HCEC 1CT (cell line): ENCODE data around the gene TMEM267.
"Not testable (repeated sequence)": the region's sequence is repeated elsewhere in the genome, so short reads cannot be mapped to it uniquely, and the experiment has no call there.

Source experiments
- DNase-seq: peaks from one replicate; pipeline ENCODE4 v3.0.0-alpha.2; 2017

Gene TMEM267, protein sequence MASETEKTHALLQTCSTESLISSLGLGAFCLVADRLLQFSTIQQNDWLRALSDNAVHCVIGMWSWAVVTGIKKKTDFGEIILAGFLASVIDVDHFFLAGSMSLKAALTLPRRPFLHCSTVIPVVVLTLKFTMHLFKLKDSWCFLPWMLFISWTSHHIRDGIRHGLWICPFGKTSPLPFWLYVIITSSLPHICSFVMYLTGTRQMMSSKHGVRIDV

DNA sequence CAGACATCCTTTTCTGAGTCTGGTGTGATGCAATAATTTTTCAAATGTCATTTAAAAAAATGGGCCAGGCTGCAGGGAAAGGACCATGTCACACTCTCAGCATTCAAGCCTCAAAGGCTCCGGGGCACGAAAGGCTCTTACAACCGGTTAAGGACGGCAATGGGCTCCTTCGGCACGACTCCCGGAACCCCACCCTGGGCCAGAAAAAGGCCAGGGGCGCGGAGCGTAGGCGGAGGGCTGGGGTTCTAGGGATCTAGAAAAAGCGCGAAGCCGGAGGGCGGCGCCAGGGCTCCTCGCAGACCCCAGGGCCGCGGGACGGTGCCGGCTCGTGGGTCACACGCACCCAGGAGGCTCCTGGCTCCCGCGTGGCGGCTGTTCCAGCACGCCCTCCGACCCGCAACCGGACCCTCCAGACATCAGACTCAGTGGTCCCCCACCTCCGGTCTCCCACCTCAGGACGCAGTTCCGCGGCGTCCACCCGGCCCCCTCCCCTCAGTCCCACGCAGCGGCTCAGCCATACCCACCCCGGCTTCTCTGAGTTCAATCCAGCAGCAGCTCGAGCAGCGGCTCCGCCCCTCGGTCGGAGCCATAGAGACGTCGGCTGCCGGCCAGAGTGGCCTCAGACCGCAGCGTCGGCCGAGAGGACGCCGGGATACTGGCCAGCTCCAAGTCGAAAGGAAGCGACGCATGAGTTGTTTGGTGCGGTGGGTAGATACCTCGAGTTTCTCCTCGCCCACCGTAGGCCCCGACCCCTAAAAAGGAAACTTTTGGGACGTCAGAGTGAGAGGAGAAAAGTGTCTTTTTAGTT lies at the start of gene TMEM267:
Gene TMEM267 (minus strand): TSS at position 568 of the 808 bp plus-strand sequence. CDS start 29,896 bp downstream, outside the sequence.
- DNase-seq, result peak; percentile 93

DNA sequence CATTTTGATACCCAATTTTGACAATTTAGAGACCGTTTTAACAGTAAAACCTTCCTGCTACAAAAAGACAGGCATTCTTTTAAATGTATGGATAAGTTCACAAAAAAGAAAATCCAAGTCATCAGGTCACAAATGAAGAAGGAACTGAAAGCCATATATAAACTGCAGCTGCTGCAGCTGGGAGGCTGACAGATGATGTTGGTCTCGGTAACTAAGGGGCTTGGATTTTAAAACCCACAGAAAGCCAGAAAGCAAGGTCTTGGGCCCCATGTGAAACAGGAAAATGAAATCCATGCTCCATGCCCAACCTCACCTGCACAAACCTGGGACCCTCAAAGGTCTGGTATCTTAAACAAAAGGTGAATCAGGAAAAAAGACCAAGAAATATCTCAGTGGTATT lies 47.0 kb upstream of the TMEM267 start:
- no peak for DNase-seq

DNA sequence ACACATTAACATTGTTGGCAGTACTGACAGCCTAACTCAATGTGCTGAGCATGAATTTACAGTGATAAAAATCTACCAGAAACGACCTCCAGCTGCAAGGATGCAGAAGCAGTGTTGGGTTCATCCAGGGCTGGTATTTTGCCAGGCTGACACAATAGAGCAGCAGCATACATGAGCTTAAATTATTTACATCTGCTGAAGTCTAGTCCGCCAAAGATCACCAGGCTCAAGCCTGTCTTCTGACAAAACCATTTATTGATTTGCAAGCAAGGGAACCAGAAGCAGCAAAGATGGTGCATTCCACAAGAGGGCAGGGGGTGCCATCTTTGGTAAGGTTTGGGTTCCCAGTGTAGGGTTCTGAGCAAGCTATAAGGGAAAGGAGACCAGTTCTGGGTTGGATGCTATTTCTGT lies 40.0 kb upstream of the TMEM267 start:
- no peak for DNase-seq

DNA sequence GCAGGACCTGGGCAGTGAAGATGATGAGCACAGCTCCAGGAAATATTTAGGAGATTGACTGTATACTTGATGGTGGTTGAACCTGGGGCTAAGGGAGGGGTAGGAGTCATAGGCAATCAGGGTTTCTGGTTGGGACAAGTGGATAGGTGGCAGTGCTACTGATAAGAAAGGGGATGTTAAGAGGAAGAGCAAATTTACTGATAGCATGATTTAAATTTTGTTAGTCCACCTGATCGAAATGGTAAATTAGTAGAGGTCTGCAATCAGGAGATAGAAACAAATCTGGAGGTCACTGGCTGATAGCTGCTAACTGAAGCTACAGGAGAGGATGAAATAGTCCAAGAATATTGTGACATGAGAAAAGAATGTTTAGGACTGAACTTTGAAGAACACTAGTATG lies 37.0 kb upstream of the TMEM267 start:
- DNase-seq, result no peak

DNA sequence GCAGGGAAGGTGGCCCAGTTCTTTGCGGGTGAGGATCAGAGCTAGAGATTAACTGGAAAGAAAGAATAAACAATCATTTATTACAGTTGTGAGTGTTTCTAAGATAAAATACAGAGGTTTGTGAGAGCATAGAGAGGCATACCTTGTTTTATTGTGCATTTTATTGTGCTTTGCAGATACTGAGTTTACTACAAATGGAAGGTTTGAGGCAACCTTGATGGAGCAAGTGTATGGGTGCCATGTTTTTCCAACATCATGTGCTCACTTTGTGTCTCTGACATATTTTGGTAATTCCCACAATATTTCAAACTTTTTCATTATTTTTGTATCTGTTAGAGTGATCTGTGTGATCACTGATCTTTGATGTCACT lies 32.0 kb upstream of the TMEM267 start:
- no peak for DNase-seq

DNA sequence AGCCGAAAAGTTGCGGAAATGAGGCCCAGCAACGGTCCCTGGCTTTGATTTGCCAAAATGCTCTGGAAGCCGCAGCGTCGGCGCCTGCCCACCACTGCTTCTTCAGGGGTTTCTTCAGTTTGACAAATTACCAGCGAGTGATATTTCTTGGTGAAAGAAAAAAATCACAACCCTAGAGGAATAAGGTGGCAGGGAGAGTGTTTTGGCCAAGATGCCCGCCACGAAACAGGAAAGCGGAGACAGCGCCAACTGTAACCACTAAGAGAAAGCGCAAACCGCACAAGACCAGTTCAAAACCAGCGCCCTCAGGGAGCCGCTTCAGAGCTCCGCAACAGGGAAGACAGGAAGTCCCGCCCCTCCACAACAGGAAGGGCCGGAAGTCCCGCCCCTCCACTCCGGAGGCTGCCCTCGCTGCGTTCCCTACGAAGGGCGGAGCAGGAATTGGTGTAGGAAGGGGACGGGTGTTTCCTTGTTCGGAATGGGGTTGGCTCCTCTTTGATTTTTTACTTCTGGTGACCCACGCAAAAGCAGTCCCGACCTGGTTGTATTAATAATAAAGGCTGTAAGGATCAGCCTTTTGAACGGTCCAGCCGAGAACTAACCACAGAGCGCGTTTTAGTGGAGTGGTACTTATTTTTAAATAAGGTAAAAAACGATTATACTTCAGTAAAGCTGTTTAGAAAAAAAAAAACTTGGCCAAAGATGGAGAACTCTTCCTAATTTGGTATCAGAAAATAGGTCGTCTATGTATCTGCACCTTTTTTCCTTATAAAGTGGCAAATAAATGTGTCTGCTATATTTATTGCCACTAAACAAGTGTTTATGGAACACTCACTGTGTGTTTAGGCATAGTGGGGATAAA lies 31.4 kb upstream of the TMEM267 start, which contains the start of gene C5orf34:
Gene C5orf34 (minus strand): TSS at position 333 of the 862 bp plus-strand sequence. CDS start 5,809 bp downstream, outside the sequence.
- peak; percentile 94 for DNase-seq

DNA sequence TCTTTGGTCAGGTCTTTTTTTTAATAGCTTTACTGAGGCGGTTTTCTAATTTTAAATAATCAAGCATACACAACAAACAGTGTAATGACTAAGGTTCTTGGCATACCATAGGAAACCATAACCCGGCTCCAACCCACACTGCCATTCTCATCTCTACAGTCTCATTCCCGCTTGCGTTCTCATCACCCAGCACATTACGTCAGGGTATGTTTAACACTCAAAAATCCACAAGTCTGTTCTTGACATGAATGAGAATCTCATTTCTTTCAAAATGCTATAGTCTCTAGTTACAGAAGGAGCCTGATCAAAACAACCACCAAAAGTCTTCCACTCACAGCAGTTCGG lies 30.8 kb upstream of the TMEM267 start:
- peak; percentile 76 for DNase-seq

DNA sequence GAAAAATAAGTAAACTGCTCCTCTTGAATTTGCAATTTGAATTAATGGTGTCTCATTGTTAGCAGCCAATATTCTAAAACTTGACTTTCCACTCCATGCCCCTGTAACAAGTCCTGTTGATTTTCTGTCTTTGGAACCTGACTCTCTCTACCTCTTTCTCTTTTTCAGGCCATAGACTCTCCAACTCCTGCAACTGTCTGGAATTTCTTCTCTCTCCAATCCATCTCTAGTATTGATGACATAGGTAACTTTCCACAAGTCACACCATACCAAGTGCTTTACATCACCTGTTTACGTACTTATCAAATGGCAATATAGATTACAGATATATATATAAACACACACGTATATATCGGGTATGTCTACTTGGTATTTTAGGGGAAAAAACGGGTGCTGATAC lies 30.4 kb upstream of the TMEM267 start:
- no peak for DNase-seq

DNA sequence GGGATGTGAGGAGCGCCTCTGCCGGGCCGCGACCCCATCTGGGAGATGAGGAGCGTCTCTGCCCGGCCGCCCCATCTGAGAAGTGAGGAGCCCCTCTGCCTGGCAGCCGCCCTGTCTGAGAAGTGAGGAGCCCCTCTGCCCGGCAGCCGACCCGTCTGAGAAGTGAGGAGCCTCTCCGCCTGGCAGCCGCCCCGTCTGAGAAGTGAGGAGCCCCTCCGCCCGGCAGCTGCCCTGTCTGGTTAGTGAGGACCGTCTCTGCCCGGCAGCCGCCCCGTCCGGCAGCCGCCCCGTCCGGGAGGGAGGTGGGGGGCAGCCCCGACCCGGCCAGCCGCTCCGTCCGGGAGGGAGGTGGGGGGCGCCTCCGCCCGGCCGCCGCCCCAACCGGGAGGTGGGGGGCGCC lies 27.4 kb upstream of the TMEM267 start:
- DNase-seq, result not testable (repeated sequence)

DNA sequence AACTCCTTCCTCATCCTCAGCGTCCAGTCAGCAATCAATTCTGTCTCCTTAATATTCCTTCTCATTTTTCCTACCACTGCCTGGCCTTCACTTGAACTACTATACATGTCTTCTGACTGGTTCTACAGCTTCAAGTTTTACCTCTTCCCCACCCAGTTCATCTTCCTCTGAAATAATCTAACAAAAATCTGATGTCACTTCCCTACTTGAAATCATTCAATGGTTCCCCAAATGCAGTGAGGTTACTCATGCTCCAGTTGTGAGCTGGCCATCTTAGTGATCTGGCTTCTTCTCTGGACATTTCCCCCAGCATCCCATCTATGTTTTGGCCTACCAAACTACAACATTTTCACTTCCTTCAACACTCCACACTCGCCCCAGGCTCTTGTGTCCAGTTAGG lies 14.9 kb upstream of the TMEM267 start:
- no peak for DNase-seq

DNA sequence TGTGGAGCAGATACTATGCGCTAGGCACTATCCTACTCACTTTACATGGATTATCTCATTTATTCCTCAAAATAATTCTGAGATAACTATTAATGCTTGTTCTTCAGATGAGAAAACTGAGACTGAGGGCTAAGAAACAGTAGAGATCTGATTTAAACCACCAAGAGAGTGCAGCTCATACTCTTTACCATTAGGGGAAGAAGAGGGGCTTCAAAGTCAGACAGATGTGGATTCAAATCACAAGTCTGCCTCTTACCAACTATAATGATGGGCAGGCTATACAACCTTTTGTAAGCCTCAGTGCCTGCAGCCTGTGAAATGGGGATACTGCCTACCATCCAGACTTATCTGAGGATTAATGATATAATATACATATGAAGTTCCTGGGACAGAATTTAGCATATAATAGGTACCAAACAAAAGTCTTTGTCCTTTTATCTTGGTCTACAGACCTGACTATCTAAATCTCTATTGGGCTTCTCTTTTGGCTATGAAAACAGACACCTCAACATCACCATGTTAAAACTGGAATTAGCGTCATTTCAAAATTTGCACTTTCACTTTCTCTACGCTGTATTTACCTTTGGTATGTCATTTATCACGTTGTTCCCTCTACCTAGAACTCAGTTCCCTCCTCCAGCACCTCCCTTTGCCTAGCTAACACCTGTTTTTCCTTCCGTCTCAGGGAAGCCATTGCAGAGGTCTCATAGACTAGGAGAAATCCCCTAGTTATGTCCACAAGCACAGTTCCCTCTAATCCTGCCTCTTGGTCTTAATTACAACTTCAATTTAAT lies 13.8 kb upstream of the TMEM267 start:
- DNase-seq, result no peak

DNA sequence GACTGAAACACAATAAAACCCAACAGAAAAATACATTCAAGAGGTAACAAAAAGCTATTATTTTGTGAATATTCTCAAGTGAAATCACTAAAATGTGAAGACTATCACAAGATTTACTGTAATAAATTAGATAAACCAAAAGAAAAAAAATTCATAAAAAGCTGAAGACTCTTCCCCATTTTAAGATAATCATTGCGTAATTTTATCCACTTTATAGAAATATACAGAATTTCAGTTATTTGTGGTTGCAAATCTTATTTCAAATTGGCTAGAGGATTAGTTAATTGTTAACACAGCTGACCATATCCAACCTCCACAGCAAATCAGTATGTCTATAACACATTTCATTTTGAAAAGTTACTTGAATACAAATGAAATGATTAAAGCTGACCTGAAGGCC lies 7.7 kb upstream of the TMEM267 start:
- no peak for DNase-seq

DNA sequence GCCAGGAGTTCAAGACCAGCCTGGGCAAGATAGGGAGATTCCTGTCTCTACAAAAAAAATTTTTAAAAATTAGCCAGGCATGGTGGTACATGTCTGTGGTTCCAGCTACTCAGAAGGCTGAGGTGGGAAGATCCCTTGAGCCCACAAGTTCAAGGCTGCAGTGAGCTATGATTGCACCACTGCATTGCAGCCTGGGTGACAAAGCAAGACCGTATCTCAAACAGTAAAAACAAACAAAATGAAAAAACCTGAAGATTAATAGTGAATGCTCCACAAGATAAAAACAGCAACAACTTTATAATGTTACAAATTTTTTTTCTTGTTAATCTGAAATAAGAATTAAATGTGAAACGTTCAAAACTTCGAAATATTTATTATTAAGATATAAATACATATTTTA lies 2.7 kb upstream of the TMEM267 start:
- no peak for DNase-seq

DNA sequence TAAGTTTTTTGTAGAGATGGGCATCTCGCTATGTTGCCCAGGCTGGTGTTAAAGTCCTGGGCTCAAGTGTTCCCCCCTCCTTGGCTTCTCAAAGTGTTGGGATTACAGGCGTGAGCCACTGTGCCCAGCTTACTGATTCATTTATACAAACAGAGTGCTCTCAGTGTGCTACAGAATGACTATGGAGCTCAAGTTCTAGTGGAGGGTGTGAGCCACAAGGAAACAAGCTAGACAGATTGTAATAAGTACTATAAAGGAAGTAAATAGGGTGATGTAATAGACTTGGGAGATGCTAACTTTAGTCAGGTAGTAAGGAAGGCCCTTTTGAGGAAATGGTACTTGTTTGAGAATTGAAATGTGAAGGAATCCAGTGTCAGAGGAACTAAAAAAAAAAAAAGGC lies 1.7 kb upstream of the TMEM267 start:
- DNase-seq, result no peak

DNA sequence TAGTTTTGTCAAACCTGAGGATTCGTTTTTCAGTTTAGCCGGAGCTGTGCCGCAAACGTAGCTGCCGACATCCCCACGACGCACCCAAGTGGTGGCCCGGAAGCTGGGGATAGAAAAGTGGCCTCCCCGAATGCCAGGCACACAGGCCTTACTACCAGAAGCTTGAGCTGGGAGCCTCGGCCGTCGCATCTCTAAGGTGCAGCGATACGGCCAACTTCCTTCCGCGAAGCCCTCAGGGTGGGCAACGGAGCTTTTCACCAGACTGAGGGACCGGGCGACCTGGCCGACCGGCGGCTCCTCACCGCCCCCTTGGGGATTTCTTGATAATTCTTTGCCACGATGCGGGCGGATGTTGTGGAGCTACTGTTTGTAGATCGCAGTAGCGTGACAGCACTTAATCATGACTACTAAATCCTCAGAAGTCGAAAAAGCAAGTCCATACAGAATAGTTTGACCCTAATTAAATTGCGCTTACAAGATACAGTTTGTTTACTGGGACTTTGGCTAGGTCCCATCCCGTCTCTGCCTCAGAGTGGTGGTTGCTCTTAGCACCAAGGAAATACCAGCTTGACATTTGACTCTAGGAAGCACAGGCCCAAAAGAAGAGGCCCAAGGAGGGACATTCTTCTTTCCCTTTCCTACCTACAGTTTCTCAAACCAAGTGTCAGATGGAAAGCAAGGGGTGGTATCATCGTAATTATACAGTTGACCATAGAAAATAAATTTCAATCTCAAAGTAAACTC lies 613 bp upstream of the TMEM267 start:
- DNase-seq, result peak; percentile 79

DNA sequence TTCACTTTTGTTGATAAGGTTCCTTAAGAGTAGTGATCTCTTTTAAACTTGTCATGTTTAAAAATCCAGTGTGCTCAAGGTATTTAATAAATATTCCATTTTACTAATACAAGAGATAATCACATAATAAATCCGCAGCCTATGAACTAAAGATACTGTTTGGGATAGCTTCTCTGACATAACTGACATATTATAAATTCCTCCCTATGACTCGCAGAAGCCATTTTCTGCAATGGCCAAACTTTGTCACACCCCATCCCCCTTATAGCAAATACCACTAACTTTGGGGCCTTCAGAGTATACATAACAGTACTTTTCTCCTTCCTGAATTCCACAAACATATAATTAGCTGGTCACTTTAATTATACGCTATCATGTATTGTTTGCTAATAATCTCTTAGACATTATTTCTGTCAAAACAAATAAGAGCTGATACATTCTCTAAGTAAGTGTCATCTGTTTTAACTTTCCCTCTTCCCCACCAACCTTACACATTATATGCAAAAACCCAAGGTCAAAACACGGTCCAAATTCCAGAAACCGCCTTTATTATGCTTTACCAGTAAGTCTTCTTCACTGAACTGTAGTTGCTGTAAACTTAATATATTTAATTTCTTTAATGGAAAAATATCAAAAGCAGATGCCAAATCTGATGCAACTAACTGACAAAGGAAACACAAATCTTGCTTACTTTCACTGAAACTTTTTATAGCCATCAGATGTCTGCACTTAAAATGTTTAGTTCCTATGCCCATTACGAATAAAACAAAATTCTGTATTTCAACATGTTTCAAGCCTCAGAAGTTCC lies 971 bp downstream of the TMEM267 start:
- DNase-seq, result peak; percentile 21

DNA sequence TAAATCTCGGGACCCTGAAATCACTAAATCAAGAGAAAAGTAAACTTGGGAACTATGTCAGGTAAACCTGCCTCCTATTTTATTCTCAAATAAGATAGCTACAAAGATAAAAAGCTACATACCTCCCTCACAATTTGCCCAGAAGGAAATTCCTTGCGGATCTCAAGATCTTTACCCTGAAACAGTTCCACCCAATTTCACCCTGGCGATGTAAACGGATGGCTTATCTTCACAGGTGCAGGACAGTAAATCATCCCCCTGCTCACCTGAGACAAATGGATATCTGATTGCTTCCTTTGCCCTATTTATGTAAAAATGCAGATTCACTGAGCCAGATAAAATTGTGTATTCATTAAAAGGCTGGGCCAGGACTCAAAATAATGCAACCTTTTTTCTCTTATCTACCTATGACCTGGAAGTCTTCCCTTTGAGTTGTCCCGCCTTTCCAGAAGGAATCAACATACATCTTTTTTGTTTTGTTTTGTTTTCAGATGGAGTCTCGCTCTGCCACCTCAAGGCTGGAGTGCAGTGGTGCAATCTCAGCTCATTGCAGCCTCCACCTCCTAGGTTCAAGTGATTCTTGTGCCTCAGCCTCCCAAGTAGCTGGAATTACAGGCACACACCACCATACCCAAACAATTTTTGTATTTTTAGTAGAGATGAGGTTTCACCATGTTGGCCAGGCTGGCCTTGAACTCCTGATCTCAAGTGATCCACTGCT lies 13.8 kb downstream of the TMEM267 start:
- DNase-seq, result no peak

DNA sequence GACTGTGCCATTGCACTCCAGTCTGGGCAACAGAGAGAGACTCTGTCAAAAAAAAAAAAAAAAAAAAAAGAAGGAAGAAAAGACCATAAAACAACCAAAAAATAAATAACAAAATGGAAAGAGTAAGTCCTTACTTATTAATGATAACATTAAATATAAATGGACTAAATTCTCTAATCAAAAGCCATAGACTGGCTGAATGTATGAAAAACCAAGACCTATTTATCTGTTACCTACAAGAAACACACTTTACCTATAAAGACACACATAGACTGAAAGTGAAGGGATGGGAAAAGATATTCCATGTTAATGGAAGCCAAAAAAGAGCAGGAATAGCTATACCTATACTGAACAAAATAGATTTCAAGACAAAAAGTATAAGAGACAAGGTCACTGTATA lies 16.6 kb downstream of the TMEM267 start:
- DNase-seq, result no peak

DNA sequence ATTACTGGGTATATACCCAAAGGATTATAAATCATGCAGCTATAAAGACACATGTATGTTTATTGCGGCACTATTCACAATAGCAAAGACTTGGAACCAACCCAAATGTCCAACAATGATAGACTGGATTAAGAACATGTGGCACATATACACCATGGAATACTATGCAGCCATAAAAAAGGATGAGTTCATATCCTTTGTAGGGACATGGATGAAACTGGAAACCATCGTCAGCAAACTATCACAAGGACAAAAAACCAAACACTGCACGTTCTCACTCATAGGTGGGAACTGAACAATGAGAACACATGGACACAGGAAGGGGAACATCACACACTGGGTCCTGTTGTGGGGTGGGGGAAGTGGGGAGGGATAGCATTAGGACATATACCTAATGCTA lies 18.2 kb downstream of the TMEM267 start:
- not testable (repeated sequence) for DNase-seq

DNA sequence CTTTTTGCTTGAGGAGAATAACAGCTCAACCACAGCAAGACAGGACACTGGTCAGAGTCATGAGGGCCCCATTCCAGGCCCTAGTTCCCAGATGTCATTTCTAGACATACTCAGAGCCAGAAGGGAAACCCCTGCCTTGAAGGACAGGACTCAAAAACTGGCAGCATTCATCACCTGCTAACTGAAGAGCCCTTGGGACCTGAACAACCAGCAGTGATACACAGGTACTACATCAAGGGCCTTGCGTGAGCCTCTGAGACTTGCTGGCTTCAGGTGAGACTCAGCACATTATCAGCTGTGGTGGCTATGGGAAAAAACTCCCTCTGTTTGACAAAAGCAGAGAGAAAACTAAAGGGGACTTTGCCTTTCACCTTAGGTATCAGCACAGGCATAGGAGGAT lies 22.6 kb downstream of the TMEM267 start:
- no peak for DNase-seq
